GM21367 (cell line): Measurements from ENCODE around the gene NFATC2.

Experiments used
- ATAC-seq: cut with Tn5 transposase; IDR thresholded peaks from one replicate; pipeline ENCODE4 v1.9.1; 2021; ENCODE audit not compliant: unreplicated experiment

The NFATC2 gene

DNA sequence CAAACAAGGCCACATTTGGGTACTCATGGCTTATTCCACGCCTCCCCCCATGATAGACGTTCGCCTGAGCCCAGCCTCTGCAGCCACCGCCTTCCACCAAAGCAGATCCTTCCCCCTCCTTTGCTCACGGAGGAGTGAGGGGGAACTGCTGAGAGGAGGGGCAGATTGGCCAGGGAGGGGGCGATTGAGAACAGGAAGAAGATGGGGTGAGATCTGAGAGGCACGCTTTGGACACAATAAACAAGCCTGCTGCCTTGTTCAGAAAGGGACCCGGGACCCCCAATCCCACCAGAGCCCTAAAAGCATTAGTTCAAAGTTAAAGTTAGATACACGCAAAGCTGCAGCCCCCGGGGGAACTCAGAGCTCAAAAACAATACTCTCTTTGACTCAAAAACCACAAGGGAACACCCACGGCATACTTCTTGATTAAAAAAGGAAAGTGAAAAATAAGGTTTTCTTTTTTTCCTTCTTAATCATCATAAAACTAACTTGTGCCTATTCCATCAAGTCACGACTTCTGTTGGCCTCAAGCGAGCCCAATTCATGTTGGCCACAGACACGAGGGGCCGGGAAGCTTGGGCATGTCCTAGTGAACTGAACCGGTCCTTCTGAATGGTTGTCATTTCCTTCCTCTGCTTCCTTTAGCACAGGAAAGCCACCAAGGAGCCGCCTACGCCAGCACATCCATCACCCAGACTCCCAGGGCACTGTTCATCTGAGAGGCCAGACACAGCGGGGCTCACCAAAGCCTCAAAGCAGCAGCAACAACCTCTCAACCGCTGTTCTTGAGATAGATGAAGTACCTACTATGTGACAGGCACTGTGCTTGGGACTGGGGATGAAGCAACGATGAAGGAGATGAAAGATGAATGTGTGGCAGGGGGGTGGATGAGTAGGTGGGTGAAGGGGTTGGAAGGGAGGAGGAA lies 44.7 kb downstream of the NFATC2 start:
- ATAC-seq: no peak

GRCh38 chr20:51496964-51497363 lies 45.6 kb downstream of the NFATC2 start:
- no peak for ATAC-seq

GRCh38 chr20:51495921-51496545 lies 46.5 kb downstream of the NFATC2 start:
- ATAC-seq: no peak

- ATAC-seq: no peak
Observed at GRCh38 chr20:51495291-51495690, 47.2 kb downstream of the NFATC2 start.

DNA sequence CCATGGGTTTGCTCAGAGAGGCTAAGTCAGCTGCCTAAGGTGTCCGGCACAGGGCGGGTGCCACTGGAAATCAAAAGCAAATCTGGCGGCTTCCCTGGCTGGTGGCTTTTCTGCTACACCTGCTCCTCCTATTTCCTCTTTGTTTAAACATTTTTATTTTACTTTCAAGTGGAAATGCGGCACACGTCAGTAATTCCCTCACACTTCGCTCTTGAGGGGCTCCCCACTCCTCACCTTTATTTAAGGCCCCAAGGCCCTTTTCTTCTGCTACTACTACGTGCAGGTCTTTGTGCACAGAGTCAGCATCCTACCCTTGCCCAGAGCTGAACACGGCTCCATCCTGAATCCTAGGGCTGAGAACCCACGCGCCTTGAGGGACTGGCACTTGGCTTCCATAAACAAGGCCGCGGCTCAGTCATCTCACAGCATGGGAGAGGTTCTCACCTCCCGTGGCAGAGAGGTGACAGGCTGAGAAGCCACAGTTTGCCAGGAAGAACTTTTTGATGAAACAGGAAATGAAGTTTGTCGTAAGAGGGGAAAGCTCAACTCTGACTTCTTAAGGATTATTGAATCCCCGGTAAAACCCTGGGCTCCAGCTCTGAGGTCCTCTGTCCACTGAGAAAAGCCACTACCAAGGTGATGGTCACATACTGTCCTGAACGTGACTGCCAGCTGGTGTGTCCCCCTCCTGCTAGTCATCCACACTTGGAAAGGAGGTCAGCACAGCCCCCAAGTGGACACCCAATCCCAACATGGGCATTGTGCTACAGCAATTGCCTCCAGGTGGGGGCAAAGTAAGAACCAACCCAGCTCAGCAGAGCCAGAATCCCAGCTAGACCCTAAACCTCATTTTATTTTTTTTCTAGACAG lies 48.0 kb downstream of the NFATC2 start:
- ATAC-seq: no peak

GRCh38 chr20:51493346-51493791 lies 49.1 kb downstream of the NFATC2 start:
- no peak for ATAC-seq

- ATAC-seq: no peak
Observed at GRCh38 chr20:51492167-51493092, 50.1 kb downstream of the NFATC2 start.

GRCh38 chr20:51491393-51491792 lies 51.1 kb downstream of the NFATC2 start:
- ATAC-seq: no peak

DNA sequence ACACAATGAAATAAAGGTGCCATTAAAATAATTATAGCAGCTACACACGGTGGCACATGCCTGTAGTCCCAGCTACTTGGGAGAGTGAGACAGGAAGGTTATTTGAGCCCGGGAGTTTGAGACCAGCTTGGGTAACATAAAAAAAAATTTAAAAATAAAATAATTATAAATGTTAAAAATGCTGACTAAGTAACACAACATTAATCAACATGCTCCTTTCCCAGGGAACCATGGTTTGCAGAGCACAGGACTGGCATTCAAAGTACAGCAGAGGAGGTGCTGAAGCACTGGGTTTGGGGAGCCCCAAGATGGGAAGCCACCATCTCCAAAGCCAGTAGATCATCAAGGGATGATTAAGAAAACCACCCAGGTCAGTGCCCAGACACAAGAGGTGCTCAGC lies 51.9 kb downstream of the NFATC2 start:
- ATAC-seq: no peak

DNA sequence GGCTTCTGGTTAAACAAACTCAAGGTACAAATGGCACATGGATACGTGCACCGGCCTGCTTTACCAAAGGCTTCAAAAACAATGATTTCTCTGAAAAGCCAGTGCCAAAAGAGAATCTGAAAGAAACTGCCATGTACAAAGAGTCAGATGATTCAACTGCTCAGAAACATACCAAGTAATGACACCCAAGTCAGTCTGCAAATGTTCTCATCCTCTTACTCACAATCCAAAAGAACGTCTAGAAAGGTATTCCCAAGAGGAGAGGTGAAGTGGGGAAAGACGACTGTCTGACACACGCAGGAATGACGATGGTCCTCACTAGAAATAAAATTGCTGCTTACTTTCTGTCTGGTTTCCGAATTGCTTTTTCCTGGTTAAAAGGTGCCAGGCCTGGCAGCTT lies 52.9 kb downstream of the NFATC2 start:
- no peak for ATAC-seq

GRCh38 chr20:51488331-51488730 lies 54.2 kb downstream of the NFATC2 start:
- ATAC-seq: no peak

DNA sequence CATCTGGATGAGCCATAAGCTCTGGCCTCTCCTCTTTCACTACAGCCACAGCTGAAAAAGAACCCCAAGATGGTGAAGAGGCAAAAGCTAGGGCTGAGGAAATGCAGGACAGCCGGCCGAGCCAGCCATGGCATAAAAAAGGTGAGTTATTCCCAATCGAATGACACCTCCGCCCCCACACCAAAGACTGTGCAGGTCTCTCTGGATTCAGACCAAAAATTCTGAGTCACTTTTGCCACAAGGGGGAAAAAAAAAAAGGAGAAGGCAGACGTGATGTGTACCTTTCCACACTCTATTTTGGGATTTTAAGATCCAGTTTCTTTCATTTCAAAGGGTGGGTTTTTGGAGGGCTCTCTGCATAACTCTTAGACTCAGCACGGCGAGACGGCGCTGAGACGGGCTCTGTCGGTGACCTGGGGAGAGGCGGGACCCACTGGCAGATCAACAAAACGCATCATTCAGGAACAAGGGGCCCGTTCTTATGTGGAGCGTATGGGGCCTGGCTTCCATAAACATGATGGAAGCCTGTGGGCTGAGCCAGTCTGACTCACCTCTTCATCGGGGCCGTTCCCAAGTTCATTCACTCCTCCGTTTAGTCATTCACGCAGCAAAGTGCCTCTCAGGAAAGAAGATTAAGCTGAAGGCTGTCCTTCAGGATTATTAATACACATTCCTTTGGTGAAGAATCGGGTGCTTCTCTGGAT lies 54.8 kb downstream of the NFATC2 start:
- ATAC-seq: no peak

GRCh38 chr20:51487076-51487475 lies 55.4 kb downstream of the NFATC2 start:
- no peak for ATAC-seq

DNA sequence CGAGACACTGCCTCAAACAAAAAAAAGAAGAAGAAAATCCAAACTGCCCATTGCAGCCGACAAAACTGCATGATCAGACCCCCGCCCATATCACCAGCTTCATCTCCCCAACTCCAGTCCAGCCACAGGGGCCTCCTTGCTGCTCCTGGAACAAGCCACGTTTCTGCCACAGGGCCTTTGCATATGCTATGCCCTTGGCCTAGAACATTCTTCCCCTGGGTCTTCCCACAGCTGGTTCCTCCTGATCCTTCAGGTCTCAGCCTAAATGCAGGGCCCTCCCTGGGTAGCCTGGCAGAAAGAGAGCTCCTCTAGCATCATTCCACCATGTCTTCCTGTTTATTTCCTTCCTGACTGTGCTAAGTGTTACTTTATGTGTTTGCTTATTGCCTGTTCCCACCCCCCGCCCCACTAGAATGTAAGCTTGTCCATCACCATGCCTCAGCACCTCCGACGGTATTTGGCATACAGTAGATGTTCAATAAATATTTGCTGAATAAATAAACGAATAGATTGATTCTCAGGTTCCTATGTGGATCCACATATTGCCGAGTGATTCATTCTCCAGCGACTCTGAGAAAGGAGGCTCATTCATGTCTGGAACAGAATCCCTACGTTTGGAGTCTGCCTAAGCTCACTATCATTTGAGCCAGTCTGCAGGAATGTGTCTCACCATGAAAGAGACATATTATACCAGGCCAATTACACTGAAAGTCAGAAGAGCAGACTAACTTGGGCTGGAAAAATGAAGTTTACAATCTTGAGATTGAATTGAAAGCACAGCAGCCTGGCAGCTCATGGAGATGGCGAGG lies 56.1 kb downstream of the NFATC2 start:
- ATAC-seq: no peak

DNA sequence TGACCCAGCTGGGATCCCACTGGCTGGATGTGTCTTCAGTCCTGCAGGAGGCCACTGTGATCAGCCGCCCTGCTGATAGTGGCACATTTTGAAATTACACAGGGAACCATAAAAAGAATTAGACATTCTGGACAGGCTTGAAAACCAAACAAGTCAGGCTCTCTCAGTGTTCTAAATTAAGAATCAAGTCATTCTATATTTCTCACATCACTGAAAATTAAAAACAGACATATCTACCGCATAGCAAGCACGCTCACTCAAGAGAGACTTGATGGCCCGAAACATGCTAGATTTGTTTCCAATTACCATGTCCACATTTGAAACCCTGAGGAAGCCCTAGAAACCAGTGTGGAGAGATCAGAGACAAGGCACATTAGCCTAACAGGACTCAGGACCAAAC lies 57.7 kb downstream of the NFATC2 start:
- no peak for ATAC-seq

DNA sequence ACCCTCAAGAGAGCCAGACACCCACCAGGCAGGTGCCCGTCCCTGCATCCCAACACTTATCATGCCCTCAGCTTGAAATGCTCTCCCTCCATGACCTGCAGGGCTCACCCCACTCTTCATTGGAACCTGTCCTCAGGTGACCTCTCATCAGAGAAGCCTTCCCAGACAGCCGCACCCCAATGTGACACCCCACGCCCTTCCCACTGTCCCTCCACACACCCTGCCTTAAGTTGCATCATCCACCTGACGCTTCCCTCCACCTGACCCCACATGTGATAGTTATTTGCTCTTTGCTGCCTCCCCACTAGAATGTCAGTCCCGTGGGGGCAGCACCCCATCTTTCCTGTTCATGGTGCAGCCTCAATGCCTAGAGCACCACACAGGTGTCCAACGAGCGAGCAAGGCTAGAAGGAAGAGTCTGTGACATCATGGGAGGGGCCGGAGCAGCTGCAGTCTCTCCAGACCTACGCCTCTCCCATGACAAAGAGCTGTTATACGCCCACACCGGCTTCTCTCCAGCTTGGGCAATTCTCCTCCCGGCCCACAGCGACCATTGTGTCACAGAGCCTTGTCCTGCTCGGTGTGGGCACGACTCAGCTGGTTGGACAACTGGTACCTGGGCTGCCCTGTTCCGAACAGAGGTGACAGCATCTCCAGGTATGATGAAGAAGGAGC lies 58.2 kb downstream of the NFATC2 start:
- no peak for ATAC-seq

DNA sequence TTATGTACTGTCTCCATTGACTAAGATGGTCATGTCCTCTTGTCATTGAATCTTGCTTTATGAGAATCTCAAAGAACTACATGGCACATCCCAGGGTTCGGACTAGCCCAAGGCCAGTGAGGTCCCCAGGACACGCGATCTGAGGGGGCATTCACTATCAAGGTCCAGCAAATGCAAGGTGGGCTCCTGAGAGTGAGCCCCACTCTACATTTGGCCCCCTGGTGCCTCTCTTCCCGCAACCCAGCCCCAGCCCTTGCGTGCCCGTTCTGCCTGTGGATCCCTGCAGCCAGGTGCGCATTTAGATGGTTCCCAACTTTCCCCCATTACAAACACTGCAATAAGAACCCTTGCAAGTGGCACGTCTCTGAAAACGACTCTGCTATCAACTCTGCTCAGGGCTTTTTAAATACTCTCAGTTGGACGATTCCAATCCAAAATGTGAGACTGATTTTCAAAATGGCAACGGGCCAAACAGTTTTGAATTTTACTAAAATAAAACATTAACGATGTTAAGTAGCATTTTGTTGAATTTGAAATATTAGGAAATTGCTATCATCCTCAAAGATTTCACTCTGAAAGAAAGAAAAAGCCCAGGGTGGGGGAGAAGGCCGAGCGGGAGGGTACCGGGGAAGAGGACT lies 59.6 kb downstream of the NFATC2 start:
- ATAC-seq: no peak
